GM19467 (cell line): ENCODE data around the gene TDRD15.
"Not testable (repeated sequence)": the region's sequence is repeated elsewhere in the genome, so short reads cannot be mapped to it uniquely, and the experiment has no call there.

Source experiments
- ATAC-seq: cut with Tn5 transposase; IDR thresholded peaks from one replicate; pipeline ENCODE4 v1.9.1; 2021; ENCODE audit warnings: mild to moderate bottlenecking, moderate library complexity; ENCODE audit not compliant: unreplicated experiment

Gene TDRD15

GRCh38 chr2:21123473-21124393, at the start of gene TDRD15:
TSS of gene TDRD15 (plus strand) at chr2:21123968. CDS start at chr2:21137468, 13,500 bp downstream.
- no peak for ATAC-seq

- ATAC-seq: no peak
Measured at GRCh38 chr2:21078296-21078695, 45.5 kb upstream of the TDRD15 start.

GRCh38 chr2:21083482-21083881, 40.3 kb upstream of the TDRD15 start:
- ATAC-seq: no peak

- ATAC-seq: no peak
Measured at GRCh38 chr2:21084401-21084800, 39.4 kb upstream of the TDRD15 start.

GRCh38 chr2:21092308-21092869, 31.4 kb upstream of the TDRD15 start:
- ATAC-seq: no peak

GRCh38 chr2:21095178-21095577, 28.6 kb upstream of the TDRD15 start:
- ATAC-seq: no peak

GRCh38 chr2:21095714-21096113, 28.1 kb upstream of the TDRD15 start:
- ATAC-seq: no peak

GRCh38 chr2:21096458-21096857, 27.3 kb upstream of the TDRD15 start:
- ATAC-seq: no peak

GRCh38 chr2:21097331-21097730, 26.4 kb upstream of the TDRD15 start:
- no peak for ATAC-seq

GRCh38 chr2:21098294-21098693, 25.5 kb upstream of the TDRD15 start:
- no peak for ATAC-seq

- ATAC-seq: no peak
Measured at GRCh38 chr2:21099281-21099907, 24.4 kb upstream of the TDRD15 start.

GRCh38 chr2:21101514-21102155, 22.1 kb upstream of the TDRD15 start:
- not testable (repeated sequence) for ATAC-seq

- no peak for ATAC-seq
Measured at GRCh38 chr2:21102356-21102755, 21.4 kb upstream of the TDRD15 start.

- no peak for ATAC-seq
Measured at GRCh38 chr2:21103274-21103891, 20.4 kb upstream of the TDRD15 start.

GRCh38 chr2:21104030-21104660, 19.6 kb upstream of the TDRD15 start:
- ATAC-seq: no peak

GRCh38 chr2:21111012-21111411, 12.8 kb upstream of the TDRD15 start:
- no peak for ATAC-seq

- no peak for ATAC-seq
Measured at GRCh38 chr2:21117688-21118087, 6.1 kb upstream of the TDRD15 start.

GRCh38 chr2:21118302-21118920, 5.4 kb upstream of the TDRD15 start:
- no peak for ATAC-seq

- no peak for ATAC-seq
Measured at GRCh38 chr2:21131861-21132260, 8.1 kb downstream of the TDRD15 start.

GRCh38 chr2:21135585-21135984, 11.8 kb downstream of the TDRD15 start:
- no peak for ATAC-seq
